Gastrocnemius medialis (tissue), 4 donors: ENCODE results near the gene CDC73.

Experiments
- CTCF ChIP-seq, 5 experiments: fragments of 450-650 bp in 3 of 5; fragments of 200-600 bp in 2 of 5; sonication (generic) in 2 of 5; IDR thresholded peaks in 4 of 5; conservative IDR thresholded peaks in 1 of 5; 1 replicate in 4 of 5; 2 replicates in 1 of 5; pipeline ENCODE4 v1.5.1; 2016 to 2019; ENCODE audit warnings: antibody characterized with exemption in 5 of 5, mild to moderate bottlenecking in 3 of 5, moderate library complexity in 3 of 5
- POLR2A ChIP-seq, 2 donors: fragments of 450-650 bp; IDR thresholded peaks; one replicate each; pipeline ENCODE4 v1.6.1; 2017; ENCODE audit warnings: antibody characterized with exemption in 2 of 2, mild to moderate bottlenecking in 2 of 2, moderate library complexity in 2 of 2

- TF ChIP-seq CTCF (IDR thresholded peaks at IDR 0.05 in 4 of 5, conservative IDR thresholded peaks at IDR 0.05 in 1 of 5) (no peak), POLR2A (IDR thresholded peaks at IDR 0.05) (no peak)
These were observed 19.2 kb upstream of the CDC73 start for GRCh38 chr1:193102662-193103061.
